ENCODE measurements around the gene HOXA3. TPM values are rescaled to one million over a fixed set of nuclear protein-coding genes. Genes with fewer than 3 reads are reported as not detected.

Gene HOXA3
- total RNA-seq, 6 donors from 2014 or later = 0.20 to 11.4 (median 3.5) TPM

- Histone ChIP-seq H3K9me3 (peaks cover 0 to 4% (median 0%) of the 10 kb centered on the region in 4 donors), H3K27ac (peak overlapping the region in 1 of 4 donors; percentile 68), H3K27me3 (peaks cover 2 to 65% (median 33%) of the 10 kb centered on the region in 4 donors), H3K4me1 (peaks cover 13 to 59% (median 44%) of the 10 kb centered on the region in 4 donors), H3K4me3 (peak overlapping the region in 3 of 4 donors; percentile 44 to 73 (median 47)), H3K36me3 (no peaks in the 10 kb centered on the region)
- ATAC-seq (ENCODE audit: low FRiP score in 2 of 2) (peak in 1 of 2 donors; percentile 48), DNase-seq (peak in 1 of 2 donors; percentile 65)
- TF ChIP-seq EP300 (IDR thresholded peaks at IDR 0.05) = no peak
- TF ChIP-seq POLR2AphosphoS5 (IDR thresholded peaks at IDR 0.05) = no peak
- no peak for TF ChIP-seq CTCF (IDR thresholded peaks at IDR 0.05)
- TF ChIP-seq POLR2A (IDR thresholded peaks at IDR 0.05) = no peak
- WGBS, 2 donors = 8 to 11% methylated on average over 24 to 27 of the region's 27 CpGs
These were observed 8.9 kb upstream of the HOXA3 start for GRCh38 chr7:27161214-27161720.

GRCh38 chr7:27160546-27161213 lies 8.3 kb upstream of the HOXA3 start:
- TF ChIP-seq CTCF (IDR thresholded peaks at IDR 0.05) (peak; percentile 98 to 99 (median 99)), POLR2A (IDR thresholded peaks at IDR 0.05) (no peak)
- DNase-seq = peak; percentile 89 to 95
- Histone ChIP-seq H3K27ac (peak overlapping the region in 1 of 4 donors; percentile 68), H3K36me3 (no peaks in the 10 kb centered on the region), H3K4me1 (peaks cover 18 to 59% (median 44%) of the 10 kb centered on the region in 4 donors), H3K4me3 (peak overlapping the region; percentile 39 to 73 (median 46)), H3K9me3 (no peaks in the 10 kb centered on the region), H3K27me3 (peaks cover 2 to 65% (median 30%) of the 10 kb centered on the region in 4 donors)
- ATAC-seq (ENCODE audit: low FRiP score in 2 of 2) = peak; percentile 88 to 93
- WGBS, 2 donors = 5 to 14% methylated on average over 11 to 34 of the region's 54 CpGs

- TF ChIP-seq POLR2A (IDR thresholded peaks at IDR 0.05) (no peak), EP300 (IDR thresholded peaks at IDR 0.05) (no peak), CTCF (IDR thresholded peaks at IDR 0.05) (no peak), POLR2AphosphoS5 (IDR thresholded peaks at IDR 0.05) (no peak)
- Histone ChIP-seq H3K27ac (no peak overlapping the region), H3K36me3 (no peaks in the 10 kb centered on the region), H3K4me3 (peak overlapping the region in 3 of 4 donors; percentile 44 to 73 (median 47)), H3K9me3 (no peaks in the 10 kb centered on the region), H3K4me1 (peaks cover 23 to 59% (median 44%) of the 10 kb centered on the region in 4 donors), H3K27me3 (peaks cover 2 to 65% (median 30%) of the 10 kb centered on the region in 4 donors)
- DNase-seq (peak; percentile 14 to 72), ATAC-seq (ENCODE audit: low FRiP score in 2 of 2) (no peak)
- 50 to 69% methylated on average over 17 to 23 of the region's 23 CpGs for WGBS, 2 donors
These were observed 7.8 kb upstream of the HOXA3 start for GRCh38 chr7:27160145-27160545.

GRCh38 chr7:27159266-27160144 lies 7.1 kb upstream of the HOXA3 start:
- no peak overlapping the region for H3K27ac ChIP-seq
- H3K27me3 ChIP-seq = peaks cover 0 to 65% (median 30%) of the 10 kb centered on the region in 4 donors
- H3K4me1 ChIP-seq = peaks cover 28 to 59% (median 44%) of the 10 kb centered on the region in 4 donors
- TF ChIP-seq EP300 (IDR thresholded peaks at IDR 0.05) (no peak), POLR2AphosphoS5 (IDR thresholded peaks at IDR 0.05) (no peak), POLR2A (IDR thresholded peaks at IDR 0.05) (no peak), CTCF (IDR thresholded peaks at IDR 0.05) (no peak)
- no peaks in the 10 kb centered on the region for H3K36me3 ChIP-seq
- WGBS, 2 donors = 54 to 71% methylated on average over 22 to 27 of the region's 27 CpGs
- ATAC-seq (ENCODE audit: low FRiP score in 2 of 2) (no peak), DNase-seq (peak in 1 of 2 donors; percentile 11)
- peak overlapping the region in 1 of 4 donors; percentile 73 for H3K4me3 ChIP-seq
- H3K9me3 ChIP-seq = no peaks in the 10 kb centered on the region
